Stimulated activated CD8-positive, alpha-beta memory T cell treated with anti-CD3 and anti-CD28 coated beads, Interleukin-2, amount 100 ng/mL, for 48 hours (primary cell): ENCODE measurements around the gene MAP2K5.

ENCODE experiments used
- DNase-seq, 2 donors: peaks; one replicate each; pipeline ENCODE4 v3.0.0-alpha.2; 2020; ENCODE audit warnings: low read depth in 2 of 2

The MAP2K5 gene

GRCh38 chr15:67723294-67724024, 181.0 kb downstream of the MAP2K5 start:
- no peak for DNase-seq

DNA sequence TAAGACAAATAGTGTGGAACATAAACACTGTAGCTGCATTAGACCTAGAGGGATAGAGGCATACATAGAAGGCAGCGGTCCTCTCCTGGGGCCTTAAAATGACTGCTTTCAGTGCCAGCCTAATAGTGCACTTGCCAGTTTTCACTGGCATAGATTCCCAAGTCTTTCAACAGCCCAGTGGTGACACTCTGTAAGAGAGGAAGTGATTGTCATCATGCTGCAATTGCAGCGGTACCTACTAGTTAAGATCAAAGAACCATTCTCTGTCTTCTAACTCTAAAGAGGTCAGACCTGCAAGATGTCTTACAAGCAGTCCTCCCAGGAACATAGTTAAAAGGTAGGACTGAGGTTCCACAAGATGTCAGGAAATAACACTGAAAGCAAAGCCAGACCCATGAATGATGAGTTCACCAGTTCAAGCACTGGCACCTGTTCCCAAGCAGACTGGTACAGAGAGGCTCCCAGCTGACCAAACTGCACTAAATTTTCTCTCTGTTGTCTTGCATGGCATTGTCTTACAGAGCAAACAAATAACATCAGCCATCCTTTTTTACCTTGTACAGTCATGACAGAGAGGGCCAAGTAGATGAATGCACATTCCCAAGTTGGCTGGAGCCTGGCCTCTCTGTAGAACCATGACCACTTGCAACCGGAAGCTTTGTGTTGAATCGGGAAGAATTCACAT, 182.3 kb downstream of the MAP2K5 start:
- DNase-seq: no peak

DNA sequence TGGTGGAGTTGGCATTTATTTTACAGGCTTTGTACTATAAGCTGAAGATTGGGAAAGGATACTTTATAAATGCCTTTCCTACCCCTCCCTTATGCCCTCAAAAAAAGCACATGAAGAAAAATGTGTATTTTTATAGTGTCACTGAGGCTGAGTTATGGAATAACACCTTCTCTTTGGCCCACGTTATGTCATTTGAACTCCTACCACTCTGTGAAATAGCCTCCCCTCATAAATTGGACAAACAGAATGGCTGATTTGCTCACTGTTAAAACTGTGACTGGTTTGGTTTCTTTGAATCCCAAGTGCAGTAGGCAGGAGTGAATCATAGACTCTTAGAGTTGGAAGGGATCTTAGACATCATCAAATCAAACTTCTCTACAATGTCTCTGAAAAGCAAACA, 187.6 kb downstream of the MAP2K5 start:
- no peak for DNase-seq

GRCh38 chr15:67731112-67731721, 188.7 kb downstream of the MAP2K5 start:
- DNase-seq: no peak

DNA sequence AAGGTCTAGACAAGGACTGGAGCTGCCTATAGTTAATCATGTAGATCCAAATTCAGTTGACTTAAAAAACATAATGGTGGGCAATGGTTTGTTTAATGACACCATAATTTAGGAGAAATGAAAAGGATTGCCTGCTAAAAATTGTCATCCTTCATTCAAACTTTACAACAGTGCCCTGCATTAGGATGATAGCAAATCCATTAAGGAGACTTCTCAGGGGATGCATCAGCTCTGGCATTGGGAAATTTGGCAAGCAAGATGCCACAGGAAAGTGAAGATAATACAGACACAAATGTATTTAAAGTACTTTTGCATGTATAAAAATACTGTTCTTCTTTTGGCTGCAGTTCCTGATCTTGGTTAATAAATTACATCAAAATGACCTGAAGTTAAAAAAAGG, 189.7 kb downstream of the MAP2K5 start:
- no peak for DNase-seq

- no peak for DNase-seq
These were observed 190.3 kb downstream of the MAP2K5 start for GRCh38 chr15:67732671-67733374.

DNA sequence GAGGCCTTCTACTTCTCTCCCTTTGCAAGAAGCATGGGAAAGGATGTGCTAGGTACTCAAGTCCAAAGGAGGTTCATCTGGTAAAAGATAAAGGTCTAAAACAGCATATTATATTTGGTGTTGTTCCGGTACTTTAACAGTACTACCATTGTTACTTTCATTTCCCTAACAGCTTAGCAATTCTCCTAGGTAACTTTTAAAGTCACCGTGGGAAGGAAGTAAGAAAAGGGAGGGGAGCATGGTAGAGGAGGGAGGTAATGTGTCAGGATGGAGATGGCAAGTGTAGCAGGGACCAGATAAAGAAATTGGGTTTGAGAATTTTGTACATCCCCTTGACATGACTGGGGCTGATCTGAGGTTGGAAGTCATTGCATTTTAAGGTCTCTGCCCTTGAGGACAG, 193.4 kb downstream of the MAP2K5 start:
- no peak for DNase-seq

DNA sequence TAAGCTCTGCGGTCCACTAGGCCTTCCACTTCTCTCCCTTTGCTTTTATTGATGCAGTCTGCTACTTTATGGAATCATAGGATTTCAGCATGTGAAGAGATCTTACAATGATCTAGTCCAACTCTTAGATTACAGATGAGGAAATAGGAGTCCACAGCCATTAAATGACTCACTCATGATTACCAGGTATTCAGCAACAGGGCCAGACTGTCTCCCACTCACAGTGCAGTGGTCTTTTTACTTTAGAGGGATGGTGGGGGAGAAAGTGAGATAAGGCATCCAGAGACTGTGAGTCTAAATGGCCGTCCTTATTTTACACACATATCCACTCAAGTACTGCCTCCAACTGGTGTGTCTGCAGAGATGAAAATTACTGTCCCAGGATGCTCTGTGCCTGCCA, 194.3 kb downstream of the MAP2K5 start:
- no peak for DNase-seq

GRCh38 chr15:67738056-67738455, 195.6 kb downstream of the MAP2K5 start:
- no peak for DNase-seq

DNA sequence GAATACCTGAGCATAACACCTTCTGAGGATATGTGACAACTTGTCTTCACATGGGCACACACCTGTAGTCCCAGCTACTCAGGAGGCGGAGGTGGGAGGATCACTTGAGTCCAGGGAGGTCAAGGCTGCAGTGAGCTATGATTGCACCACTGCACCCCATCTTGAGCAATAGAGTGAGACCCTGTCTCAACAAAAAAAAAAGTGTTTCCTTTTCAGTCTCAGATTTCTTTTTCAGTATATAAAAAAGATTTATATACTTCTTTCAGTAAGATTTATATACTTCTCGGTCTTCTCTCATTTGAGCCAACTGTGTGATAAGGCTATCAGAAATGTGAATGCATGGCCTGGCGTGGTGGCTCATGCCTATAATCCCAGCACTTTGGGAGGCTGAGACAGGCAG, 197.9 kb downstream of the MAP2K5 start:
- no peak for DNase-seq

GRCh38 chr15:67741308-67741707, 198.8 kb downstream of the MAP2K5 start:
- DNase-seq: no peak

GRCh38 chr15:67743558-67743957, 201.1 kb downstream of the MAP2K5 start:
- no peak for DNase-seq

GRCh38 chr15:67744331-67745072, 202.0 kb downstream of the MAP2K5 start:
- no peak for DNase-seq

- no peak for DNase-seq
These were observed 202.8 kb downstream of the MAP2K5 start for GRCh38 chr15:67745073-67746006.

DNA sequence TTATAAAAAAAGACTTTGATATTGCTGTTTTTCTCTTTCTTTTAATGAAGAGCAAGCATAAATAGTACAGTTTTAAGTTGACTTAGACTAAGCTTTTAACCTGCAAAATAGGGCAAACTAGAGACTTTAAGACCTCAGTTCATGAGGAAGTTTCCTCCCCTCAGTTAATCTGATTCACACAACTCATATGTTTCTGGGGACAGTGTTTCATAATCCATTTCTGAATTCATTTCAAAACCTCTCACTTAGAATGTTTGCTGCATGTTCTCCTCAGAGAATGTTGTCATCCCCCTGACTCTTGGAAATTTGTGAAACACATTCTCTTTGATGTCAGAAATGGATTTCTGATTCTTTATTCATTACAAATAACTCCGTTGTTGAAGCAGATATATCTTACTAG, 203.5 kb downstream of the MAP2K5 start:
- DNase-seq: no peak

DNA sequence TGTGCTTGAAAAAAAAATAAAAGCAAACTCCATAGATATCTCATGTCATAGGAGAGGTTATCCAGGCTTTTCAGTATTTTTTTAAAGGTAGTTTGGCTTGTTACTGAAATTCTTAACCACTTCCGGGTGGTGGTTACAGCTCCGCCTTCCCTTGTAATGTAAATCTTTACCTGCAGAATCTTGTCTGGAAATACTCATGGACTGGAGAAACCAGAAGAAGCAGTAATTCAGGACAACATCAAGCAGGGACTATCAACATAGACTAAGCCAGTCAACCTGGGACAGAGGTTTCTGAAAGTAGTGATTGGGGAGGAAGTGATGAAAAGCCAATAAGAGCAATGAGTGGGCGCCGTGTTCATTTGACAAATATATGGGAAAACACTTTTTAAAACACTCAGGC, 203.9 kb downstream of the MAP2K5 start:
- no peak for DNase-seq

DNA sequence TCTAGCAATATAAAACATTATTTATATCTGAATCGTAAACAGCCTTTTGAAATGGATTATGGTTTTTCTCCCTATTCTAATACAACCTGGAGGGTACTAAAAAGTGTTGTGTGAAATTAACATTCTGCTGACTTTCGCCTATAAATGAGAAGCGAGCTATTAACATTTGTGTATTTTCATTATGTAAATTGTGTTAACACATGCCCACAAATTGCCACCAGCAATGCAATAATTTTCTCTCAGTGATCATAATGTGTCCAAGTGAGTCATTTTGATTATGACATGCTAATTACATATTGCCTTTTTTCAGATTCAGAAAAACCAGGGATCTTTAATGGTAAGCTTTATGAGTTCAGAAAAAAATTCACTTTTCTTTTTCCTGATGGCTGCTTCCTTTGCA, 205.4 kb downstream of the MAP2K5 start:
- no peak for DNase-seq

- DNase-seq: no peak
These were observed 207.9 kb downstream of the MAP2K5 start for GRCh38 chr15:67750371-67750770.

DNA sequence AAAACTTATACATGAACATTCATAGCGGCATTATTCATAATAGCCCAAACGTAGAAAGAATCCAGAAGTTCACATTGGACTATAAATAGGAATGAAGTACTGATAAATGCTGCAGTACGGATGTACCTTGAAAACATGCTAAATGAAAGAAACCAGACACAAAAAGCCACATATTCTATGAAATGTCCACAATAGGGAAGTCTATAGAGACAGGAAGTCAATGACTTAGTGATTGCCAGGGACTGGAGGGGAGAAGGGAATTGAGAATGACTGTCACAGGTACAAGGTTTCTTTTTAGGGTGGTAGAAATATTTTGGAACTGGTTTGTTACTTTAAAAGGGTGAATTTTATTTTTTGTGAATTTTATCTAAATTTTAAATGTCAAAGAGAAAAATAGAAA, 211.4 kb downstream of the MAP2K5 start:
- no peak for DNase-seq

DNA sequence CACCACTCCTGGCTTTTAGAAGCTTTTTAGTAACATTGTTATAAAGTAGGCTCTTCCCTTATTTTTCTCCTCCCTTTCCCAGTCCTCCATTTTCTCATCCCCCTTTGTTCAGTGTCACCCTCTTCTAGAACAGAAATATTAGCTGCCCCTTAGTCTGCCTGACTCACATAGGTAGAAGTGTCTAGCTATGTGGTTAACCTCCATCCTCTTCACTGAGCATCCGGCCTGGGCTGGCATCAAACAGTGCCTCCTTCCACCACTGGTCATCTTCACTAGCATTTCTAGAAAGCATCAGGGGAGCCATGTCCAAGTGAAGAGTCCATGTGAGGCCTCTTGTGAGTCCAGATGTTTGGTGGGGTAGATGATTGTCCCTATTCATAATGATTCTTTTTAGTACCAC, 212.8 kb downstream of the MAP2K5 start:
- no peak for DNase-seq

GRCh38 chr15:67755936-67756335, 213.4 kb downstream of the MAP2K5 start:
- DNase-seq: no peak
